Measurements from ENCODE around the gene OSBPL6. TPM values are rescaled to one million over a fixed set of nuclear protein-coding genes. Genes with fewer than 3 reads are reported as not detected.

Gene OSBPL6
- total and polyA plus RNA-seq, 9 of the 15 experiments (the other 6 are each of a cell fraction or from before 2014, with no cell fraction given) = 3.4 to 12.7 (median 9.3) TPM

- TF ChIP-seq CBX8 (IDR thresholded peaks at IDR 0.05; ENCODE audit: borderline replicate concordance, extremely low read depth, low read depth, low read length, poor library complexity, severe bottlenecking) = no peak
- TF ChIP-seq NUFIP1 (IDR thresholded peaks at IDR 0.05; ENCODE audit: partially characterized antibody) = no peak
- no peak for TF ChIP-seq ZNF79 (CRISPR knock-in tag; IDR thresholded peaks at IDR 0.05; ENCODE audit: low read depth)
- TF ChIP-seq GTF2E2 (tag; IDR thresholded peaks at IDR 0.05) = 0 out of 2 replicates have a peak, but pooled peaks have one; percentile 52
- TF ChIP-seq MIER1 (IDR thresholded peaks at IDR 0.05; ENCODE audit: low read depth) = no peak
- no peak for TF ChIP-seq SIN3B (IDR thresholded peaks at IDR 0.05; ENCODE audit: low read depth)
- TF ChIP-seq TCF7 (IDR thresholded peaks at IDR 0.05; ENCODE audit: borderline replicate concordance) = 0 out of 2 replicates have a peak, but pooled peaks have one; percentile 40
- TF ChIP-seq ATF7 (IDR thresholded peaks at IDR 0.05) = peak; percentile 30; the same call in 1 of the 2 replicates
- TF ChIP-seq, protein P1, sequence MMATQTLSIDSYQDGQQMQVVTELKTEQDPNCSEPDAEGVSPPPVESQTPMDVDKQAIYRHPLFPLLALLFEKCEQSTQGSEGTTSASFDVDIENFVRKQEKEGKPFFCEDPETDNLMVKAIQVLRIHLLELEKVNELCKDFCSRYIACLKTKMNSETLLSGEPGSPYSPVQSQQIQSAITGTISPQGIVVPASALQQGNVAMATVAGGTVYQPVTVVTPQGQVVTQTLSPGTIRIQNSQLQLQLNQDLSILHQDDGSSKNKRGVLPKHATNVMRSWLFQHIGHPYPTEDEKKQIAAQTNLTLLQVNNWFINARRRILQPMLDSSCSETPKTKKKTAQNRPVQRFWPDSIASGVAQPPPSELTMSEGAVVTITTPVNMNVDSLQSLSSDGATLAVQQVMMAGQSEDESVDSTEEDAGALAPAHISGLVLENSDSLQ (IDR thresholded peaks at IDR 0.05) = no peak
- 0 out of 2 replicates have a peak, but pooled peaks have one; percentile 2 for TF ChIP-seq FOSL1 (tag; conservative IDR thresholded peaks at IDR 0.05)
- TF ChIP-seq CXXC5 (CRISPR knock-in tag; IDR thresholded peaks at IDR 0.05) = peak; percentile 82
- TF ChIP-seq ZFP36 (IDR thresholded peaks at IDR 0.05; ENCODE audit: low read depth, low read length, partially characterized antibody) = no peak
- TF ChIP-seq SIN3A (IDR thresholded peaks at IDR 0.05; ENCODE audit: borderline replicate concordance in 2 of 2, control insufficient read depth in 1 of 2, low read depth in 2 of 2, low read length in 2 of 2) = peak in 1 of 2 experiments; percentile 18; a peak in 1 of 4 replicates
- peak; percentile 87; the same call in 1 of the 2 replicates for TF ChIP-seq GATAD2B (IDR thresholded peaks at IDR 0.05; ENCODE audit: borderline replicate concordance)
- peak; percentile 73 for TF ChIP-seq L3MBTL2 (IDR thresholded peaks at IDR 0.05)
- TF ChIP-seq, protein P2, sequence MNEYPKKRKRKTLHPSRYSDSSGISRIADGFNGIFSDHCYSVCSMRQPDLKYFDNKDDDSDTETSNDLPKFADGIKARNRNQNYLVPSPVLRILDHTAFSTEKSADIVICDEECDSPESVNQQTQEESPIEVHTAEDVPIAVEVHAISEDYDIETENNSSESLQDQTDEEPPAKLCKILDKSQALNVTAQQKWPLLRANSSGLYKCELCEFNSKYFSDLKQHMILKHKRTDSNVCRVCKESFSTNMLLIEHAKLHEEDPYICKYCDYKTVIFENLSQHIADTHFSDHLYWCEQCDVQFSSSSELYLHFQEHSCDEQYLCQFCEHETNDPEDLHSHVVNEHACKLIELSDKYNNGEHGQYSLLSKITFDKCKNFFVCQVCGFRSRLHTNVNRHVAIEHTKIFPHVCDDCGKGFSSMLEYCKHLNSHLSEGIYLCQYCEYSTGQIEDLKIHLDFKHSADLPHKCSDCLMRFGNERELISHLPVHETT (CRISPR knock-in tag; conservative IDR thresholded peaks at IDR 0.05 in 1 of 2, IDR thresholded peaks at IDR 0.05 in 1 of 2) = peak in 1 of 2 experiments; percentile 80; a peak in 2 of 4 replicates
- no peak for TF ChIP-seq ATF4 (CRISPR knock-in tag; IDR thresholded peaks at IDR 0.05)
- peak; percentile 86 for TF ChIP-seq CCNT2 (IDR thresholded peaks at IDR 0.05; ENCODE audit: borderline replicate concordance, extremely low read depth, insufficient read length, low read depth, low read length)
- no peak for TF ChIP-seq BCL6 (CRISPR knock-in tag; IDR thresholded peaks at IDR 0.05)
- TF ChIP-seq, protein P3, sequence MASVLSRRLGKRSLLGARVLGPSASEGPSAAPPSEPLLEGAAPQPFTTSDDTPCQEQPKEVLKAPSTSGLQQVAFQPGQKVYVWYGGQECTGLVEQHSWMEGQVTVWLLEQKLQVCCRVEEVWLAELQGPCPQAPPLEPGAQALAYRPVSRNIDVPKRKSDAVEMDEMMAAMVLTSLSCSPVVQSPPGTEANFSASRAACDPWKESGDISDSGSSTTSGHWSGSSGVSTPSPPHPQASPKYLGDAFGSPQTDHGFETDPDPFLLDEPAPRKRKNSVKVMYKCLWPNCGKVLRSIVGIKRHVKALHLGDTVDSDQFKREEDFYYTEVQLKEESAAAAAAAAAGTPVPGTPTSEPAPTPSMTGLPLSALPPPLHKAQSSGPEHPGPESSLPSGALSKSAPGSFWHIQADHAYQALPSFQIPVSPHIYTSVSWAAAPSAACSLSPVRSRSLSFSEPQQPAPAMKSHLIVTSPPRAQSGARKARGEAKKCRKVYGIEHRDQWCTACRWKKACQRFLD (CRISPR knock-in tag; IDR thresholded peaks at IDR 0.05) = no peak
Measured at GRCh38 chr2:178193823-178194599, at the start of gene OSBPL6 (continued).
